Measurements from ENCODE around the gene HSD17B11.
"Not testable (repeated sequence)": the region's sequence is repeated elsewhere in the genome, so short reads cannot be mapped to it uniquely, and the experiment has no call there.

DNA sequence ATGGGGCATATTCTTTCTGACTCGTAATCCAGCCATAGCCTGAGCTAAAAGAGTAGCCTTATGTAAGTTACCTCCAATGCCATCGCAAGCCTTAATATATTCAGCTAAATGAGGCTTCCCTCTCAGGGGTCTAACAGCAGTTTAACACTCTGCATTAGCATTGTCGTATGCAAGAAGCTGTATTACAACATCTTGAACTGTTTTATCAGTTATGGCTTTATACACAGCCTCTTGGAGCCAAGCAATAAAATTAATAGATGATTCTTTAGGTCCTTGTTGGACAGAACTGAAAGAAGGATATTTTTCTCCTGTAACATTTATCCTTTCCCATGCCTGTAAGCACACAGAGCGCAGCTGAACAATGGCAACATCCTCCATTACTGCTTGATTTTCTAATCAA, 15.9 kb upstream of the HSD17B11 start:
- not testable (repeated sequence) for TF ChIP-seq RAD21 (IDR thresholded peaks at IDR 0.05 in 1 of 2, conservative IDR thresholded peaks at IDR 0.05 in 1 of 2; ENCODE audit: low read depth in 2 of 2, low read length in 2 of 2); CHD1 (IDR thresholded peaks at IDR 0.05; ENCODE audit: low read depth, low read length); ATF2 (IDR thresholded peaks at IDR 0.05; ENCODE audit: low read length); POLR2A (IDR thresholded peaks at IDR 0.05; ENCODE audit: control extremely low read depth in 1 of 2, low read depth in 2 of 2, low read length in 2 of 2); EP300 (IDR thresholded peaks at IDR 0.05; ENCODE audit: borderline replicate concordance in 1 of 2, low read depth in 2 of 2, low read length in 2 of 2); SIN3A (conservative IDR thresholded peaks at IDR 0.05 in 1 of 2, IDR thresholded peaks at IDR 0.05 in 1 of 2; ENCODE audit: low read depth in 1 of 2, low read length in 2 of 2); TAF7 (optimal IDR thresholded peaks at IDR 0.05; ENCODE audit: borderline replicate concordance, low read depth, low read length); CEBPB (IDR thresholded peaks at IDR 0.05; ENCODE audit: low read depth, low read length)
- TF ChIP-seq, protein P1, sequence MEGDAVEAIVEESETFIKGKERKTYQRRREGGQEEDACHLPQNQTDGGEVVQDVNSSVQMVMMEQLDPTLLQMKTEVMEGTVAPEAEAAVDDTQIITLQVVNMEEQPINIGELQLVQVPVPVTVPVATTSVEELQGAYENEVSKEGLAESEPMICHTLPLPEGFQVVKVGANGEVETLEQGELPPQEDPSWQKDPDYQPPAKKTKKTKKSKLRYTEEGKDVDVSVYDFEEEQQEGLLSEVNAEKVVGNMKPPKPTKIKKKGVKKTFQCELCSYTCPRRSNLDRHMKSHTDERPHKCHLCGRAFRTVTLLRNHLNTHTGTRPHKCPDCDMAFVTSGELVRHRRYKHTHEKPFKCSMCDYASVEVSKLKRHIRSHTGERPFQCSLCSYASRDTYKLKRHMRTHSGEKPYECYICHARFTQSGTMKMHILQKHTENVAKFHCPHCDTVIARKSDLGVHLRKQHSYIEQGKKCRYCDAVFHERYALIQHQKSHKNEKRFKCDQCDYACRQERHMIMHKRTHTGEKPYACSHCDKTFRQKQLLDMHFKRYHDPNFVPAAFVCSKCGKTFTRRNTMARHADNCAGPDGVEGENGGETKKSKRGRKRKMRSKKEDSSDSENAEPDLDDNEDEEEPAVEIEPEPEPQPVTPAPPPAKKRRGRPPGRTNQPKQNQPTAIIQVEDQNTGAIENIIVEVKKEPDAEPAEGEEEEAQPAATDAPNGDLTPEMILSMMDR (IDR thresholded peaks at IDR 0.05; ENCODE audit: control extremely low read depth in 1 of 3, insufficient read depth in 1 of 3, low read depth in 1 of 3, low read length in 3 of 3) = not testable (repeated sequence)
- TF ChIP-seq, protein P2, sequence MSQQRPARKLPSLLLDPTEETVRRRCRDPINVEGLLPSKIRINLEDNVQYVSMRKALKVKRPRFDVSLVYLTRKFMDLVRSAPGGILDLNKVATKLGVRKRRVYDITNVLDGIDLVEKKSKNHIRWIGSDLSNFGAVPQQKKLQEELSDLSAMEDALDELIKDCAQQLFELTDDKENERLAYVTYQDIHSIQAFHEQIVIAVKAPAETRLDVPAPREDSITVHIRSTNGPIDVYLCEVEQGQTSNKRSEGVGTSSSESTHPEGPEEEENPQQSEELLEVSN (IDR thresholded peaks at IDR 0.05) = not testable (repeated sequence)
- TF ChIP-seq, protein P3, sequence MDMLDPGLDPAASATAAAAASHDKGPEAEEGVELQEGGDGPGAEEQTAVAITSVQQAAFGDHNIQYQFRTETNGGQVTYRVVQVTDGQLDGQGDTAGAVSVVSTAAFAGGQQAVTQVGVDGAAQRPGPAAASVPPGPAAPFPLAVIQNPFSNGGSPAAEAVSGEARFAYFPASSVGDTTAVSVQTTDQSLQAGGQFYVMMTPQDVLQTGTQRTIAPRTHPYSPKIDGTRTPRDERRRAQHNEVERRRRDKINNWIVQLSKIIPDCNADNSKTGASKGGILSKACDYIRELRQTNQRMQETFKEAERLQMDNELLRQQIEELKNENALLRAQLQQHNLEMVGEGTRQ (IDR thresholded peaks at IDR 0.05; ENCODE audit: low read length) = not testable (repeated sequence)
- TF ChIP-seq, protein P4, sequence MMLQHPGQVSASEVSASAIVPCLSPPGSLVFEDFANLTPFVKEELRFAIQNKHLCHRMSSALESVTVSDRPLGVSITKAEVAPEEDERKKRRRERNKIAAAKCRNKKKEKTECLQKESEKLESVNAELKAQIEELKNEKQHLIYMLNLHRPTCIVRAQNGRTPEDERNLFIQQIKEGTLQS (IDR thresholded peaks at IDR 0.05; ENCODE audit: insufficient read depth, low read depth, low read length) = not testable (repeated sequence)

Data from H1 (cell line).